CD4-positive, CD25-positive, alpha-beta regulatory T cell (primary cell): Measurements from ENCODE around the gene APH1B. TPM values are rescaled to one million over a fixed set of nuclear protein-coding genes. Genes with fewer than 3 reads are reported as not detected.

Experiments
- ATAC-seq, 2 donors: fragments of 150-1000 bp; cut with Tn5 transposase; one replicate each; pipeline ENCODE4 v1.10.0; 2021; ENCODE audit warnings: low read depth in 2 of 2, moderate number of reproducible peaks in 2 of 2, moderate library complexity in 1 of 2
- DNase-seq, 3 donors: peaks; one replicate each; pipeline versions ENCODE4 v3.0.0 to v3.0.0-alpha.2; 2012 to 2022; ENCODE audit warnings: mixed read lengths in 1 of 3
- H3K27ac ChIP-seq: one replicate; pipeline ENCODE4 v1.7.0; 2013; ENCODE audit warnings: mild to moderate bottlenecking, low read length; ENCODE audit not compliant: insufficient read depth, poor library complexity, severe bottlenecking
- H3K27me3 ChIP-seq: one replicate; pipeline ENCODE4 v1.7.0; 2013; ENCODE audit warnings: low read length; ENCODE audit not compliant: control insufficient read depth, insufficient read depth
- H3K36me3 ChIP-seq: one replicate; pipeline ENCODE4 v1.7.0; 2013; ENCODE audit warnings: mild to moderate bottlenecking, low read length, moderate library complexity; ENCODE audit not compliant: control insufficient read depth, insufficient read depth
- H3K4me1 ChIP-seq: 2 replicates; pipeline ENCODE4 v1.7.0; 2013; ENCODE audit warnings: mild to moderate bottlenecking, low read length; ENCODE audit not compliant: insufficient read depth, control insufficient read depth, poor library complexity, severe bottlenecking
- H3K4me3 ChIP-seq: one replicate; pipeline ENCODE4 v1.7.0; 2013; ENCODE audit warnings: low read depth, mild to moderate bottlenecking, low read length, moderate library complexity
- H3K9me3 ChIP-seq, 2 experiments: 1 replicate in 1 of 2; 2 replicates in 1 of 2; pipeline ENCODE4 v1.7.0; 2013; ENCODE audit warnings: low read length in 2 of 2, mild to moderate bottlenecking in 1 of 2, moderate library complexity in 1 of 2; ENCODE audit not compliant: control insufficient read depth in 2 of 2
- H3K27ac Mint-ChIP-seq, 3 donors: one replicate each; pipeline ENCODE4 v1.8.0; 2020 to 2022; ENCODE audit warnings: mild to moderate bottlenecking in 3 of 3, mixed read lengths in 3 of 3, moderate library complexity in 2 of 3
- H3K27me3 Mint-ChIP-seq: one replicate; pipeline ENCODE4 v1.8.0; 2022; ENCODE audit warnings: mild to moderate bottlenecking, mixed read lengths
- H3K36me3 Mint-ChIP-seq: one replicate; pipeline ENCODE4 v1.8.0; 2020; ENCODE audit warnings: mixed read lengths
- H3K4me1 Mint-ChIP-seq, 4 donors: one replicate each; pipeline ENCODE4 v1.8.0; 2020 to 2022; ENCODE audit warnings: mixed read lengths in 4 of 4, mild to moderate bottlenecking in 1 of 4
- H3K4me3 Mint-ChIP-seq, 4 donors: one replicate each; pipeline ENCODE4 v1.8.0; 2020 to 2022; ENCODE audit warnings: mild to moderate bottlenecking in 4 of 4, mixed read lengths in 4 of 4, moderate library complexity in 3 of 4
- H3K9me3 Mint-ChIP-seq, 7 donors: one replicate each; pipeline ENCODE4 v1.8.0; 2020 to 2022; ENCODE audit warnings: mixed read lengths in 7 of 7, mild to moderate bottlenecking in 3 of 7, moderate library complexity in 2 of 7
- polyA plus RNA-seq, 4 donors: library from polyadenylated mRNA; unstranded; fragments of 300-500 nt; fragmentation: Illumina TruSeq; gene quantifications; one replicate each; pipeline ENCODE4 v1.2.3, GENCODE V29; 2021
- total RNA-seq: library from RNA; stranded (reverse); gene quantifications from one replicate; pipeline ENCODE4 v1.2.3, GENCODE V29; 2022

The APH1B gene
- total and polyA plus RNA-seq, 5 donors from 2014 or later = 9.1 to 19.0 (median 13.7) TPM

DNA sequence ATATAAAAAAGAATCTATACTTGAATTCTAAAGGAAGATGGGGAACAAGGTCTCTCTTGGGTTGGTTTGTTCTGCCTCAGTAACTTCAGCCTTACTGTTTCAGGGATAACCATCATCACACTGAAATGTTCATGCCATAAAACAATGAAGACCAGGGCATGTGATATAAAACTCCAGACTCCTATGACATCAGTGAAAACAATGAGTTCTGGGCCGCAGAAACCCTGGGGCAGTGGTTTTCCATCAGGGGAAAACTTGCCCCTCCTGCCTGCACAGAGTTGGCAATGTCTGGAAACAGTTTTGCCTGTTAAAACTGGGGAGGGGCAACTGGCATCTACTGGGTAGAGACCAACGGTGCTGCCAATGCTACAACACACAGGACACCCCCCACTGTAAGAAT, 57.4 kb downstream of the APH1B start:
- no peak overlapping the region for H3K27ac ChIP-seq
- DNase-seq (no peak), ATAC-seq (no peak)
- H3K4me1 ChIP-seq = no peaks in the 10 kb centered on the region
- no peaks in the 10 kb centered on the region for H3K36me3 Mint-ChIP-seq
- no peaks in the 10 kb centered on the region for H3K27me3 ChIP-seq
- H3K4me3 ChIP-seq = no peak overlapping the region
- H3K27me3 Mint-ChIP-seq = peaks cover 4% of the 10 kb centered on the region
- no peaks in the 10 kb centered on the region for H3K4me1 Mint-ChIP-seq
- H3K9me3 Mint-ChIP-seq = no peaks in the 10 kb centered on the region
- H3K4me3 Mint-ChIP-seq = no peak overlapping the region
- H3K9me3 ChIP-seq = no peaks in the 10 kb centered on the region
- H3K36me3 ChIP-seq = no peaks in the 10 kb centered on the region
- H3K27ac Mint-ChIP-seq = no peak overlapping the region

DNA sequence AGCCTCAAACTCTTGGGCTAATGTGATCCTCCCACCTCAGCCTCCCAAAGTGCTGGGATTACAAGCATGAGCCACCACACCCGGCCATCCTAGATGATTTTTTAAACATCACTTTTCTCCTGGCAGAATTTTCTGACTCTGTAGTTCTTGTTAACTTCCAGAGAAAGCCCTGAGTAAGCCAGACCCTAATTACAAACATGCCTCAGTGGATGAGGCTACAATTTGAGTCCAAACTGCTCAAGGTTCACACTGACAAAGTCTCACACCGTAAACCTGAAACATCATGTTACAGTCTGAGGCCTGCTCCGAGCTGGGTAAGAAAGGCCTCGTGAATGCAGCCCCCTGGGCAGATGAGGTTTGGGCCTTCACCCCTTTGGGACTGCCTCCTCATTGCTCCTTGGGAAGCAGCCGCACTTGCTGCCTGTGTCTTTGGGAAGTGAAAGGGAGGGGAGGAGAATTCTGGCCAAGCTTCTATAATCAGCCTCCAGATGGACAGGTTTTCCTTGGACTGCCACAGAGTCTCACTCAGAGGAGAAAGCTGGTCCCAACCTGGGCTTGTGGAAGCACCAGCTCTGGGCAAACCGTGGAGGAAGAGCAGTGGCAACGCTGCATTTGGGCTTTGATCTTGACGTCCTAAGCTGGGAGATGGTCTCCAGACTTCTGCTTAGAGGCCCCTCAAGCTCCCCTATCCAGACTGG, 58.3 kb downstream of the APH1B start:
- Mint-ChIP-seq H3K27me3 (peaks cover 4% of the 10 kb centered on the region), H3K4me3 (no peak overlapping the region), H3K27ac (no peak overlapping the region), H3K4me1 (no peaks in the 10 kb centered on the region), H3K9me3 (no peaks in the 10 kb centered on the region), H3K36me3 (no peaks in the 10 kb centered on the region)
- H3K4me1 ChIP-seq = no peaks in the 10 kb centered on the region
- H3K27ac ChIP-seq = no peak overlapping the region
- H3K36me3 ChIP-seq = no peaks in the 10 kb centered on the region
- DNase-seq (no peak), ATAC-seq (no peak)
- no peak overlapping the region for H3K4me3 ChIP-seq
- H3K9me3 ChIP-seq = no peaks in the 10 kb centered on the region
- H3K27me3 ChIP-seq = no peaks in the 10 kb centered on the region

DNA sequence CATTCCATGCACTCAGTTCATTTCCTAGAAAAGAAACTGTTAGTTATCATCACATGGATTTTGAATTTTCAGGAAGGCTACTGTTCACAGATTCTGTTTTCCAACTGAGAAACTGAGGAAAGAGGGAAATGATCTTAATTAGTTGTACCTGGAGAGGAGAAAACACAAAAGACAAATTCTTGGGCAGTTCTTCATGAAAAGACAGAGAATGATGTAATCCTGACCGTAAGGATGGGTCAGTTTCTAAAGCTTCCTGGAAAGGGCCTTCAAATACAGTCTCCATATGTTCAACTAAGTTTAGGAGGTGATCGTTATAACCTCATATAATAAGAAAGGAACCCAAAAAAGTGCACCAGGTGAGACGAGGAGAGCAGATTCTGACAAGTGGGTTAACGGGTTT, 59.6 kb downstream of the APH1B start:
- no peaks in the 10 kb centered on the region for H3K9me3 Mint-ChIP-seq
- H3K27ac Mint-ChIP-seq = no peak overlapping the region
- no peak for DNase-seq

DNA sequence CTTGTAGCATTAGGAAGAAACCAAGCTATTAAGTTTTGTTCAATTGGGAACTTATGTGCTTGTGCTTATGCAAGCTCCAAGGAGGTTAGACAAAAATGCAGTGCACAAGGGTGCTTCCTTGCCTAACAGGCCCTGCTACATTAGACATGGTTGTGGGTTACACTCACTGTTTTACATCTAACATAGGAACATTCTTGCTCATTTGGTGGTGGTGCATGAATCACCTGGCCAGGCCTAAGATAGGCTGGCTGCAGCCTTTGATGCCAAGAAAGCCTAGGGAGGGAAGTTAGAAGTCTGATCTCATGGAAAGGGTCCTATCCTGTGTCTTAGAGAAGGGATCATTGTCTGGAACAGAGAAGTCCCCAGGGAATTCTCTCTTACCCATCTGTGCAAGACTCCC, 60.8 kb downstream of the APH1B start:
- Mint-ChIP-seq H3K9me3 (no peaks in the 10 kb centered on the region), H3K4me1 (peaks cover 0 to 5% (median 0%) of the 10 kb centered on the region in 4 donors), H3K36me3 (no peaks in the 10 kb centered on the region), H3K27me3 (peaks cover 13% of the 10 kb centered on the region), H3K4me3 (no peak overlapping the region), H3K27ac (no peak overlapping the region)
- Histone ChIP-seq H3K4me3 (no peak overlapping the region), H3K27me3 (no peaks in the 10 kb centered on the region), H3K27ac (no peak overlapping the region), H3K36me3 (no peaks in the 10 kb centered on the region), H3K9me3 (no peaks in the 10 kb centered on the region), H3K4me1 (no peaks in the 10 kb centered on the region)
- ATAC-seq = no peak
- no peak for DNase-seq

More for the DNA sequence above, 59.6 kb downstream of the APH1B start:
- Mint-ChIP-seq H3K27me3 (peaks cover 12% of the 10 kb centered on the region), H3K36me3 (no peaks in the 10 kb centered on the region), H3K4me1 (peaks cover 0 to under 1% (median 0%) of the 10 kb centered on the region in 4 donors), H3K4me3 (no peak overlapping the region)
- H3K9me3 ChIP-seq = no peaks in the 10 kb centered on the region
- H3K27ac ChIP-seq = no peak overlapping the region
- H3K4me3 ChIP-seq = no peak overlapping the region
- ATAC-seq = no peak
- no peaks in the 10 kb centered on the region for H3K4me1 ChIP-seq
- no peaks in the 10 kb centered on the region for H3K36me3 ChIP-seq
- no peaks in the 10 kb centered on the region for H3K27me3 ChIP-seq

DNA sequence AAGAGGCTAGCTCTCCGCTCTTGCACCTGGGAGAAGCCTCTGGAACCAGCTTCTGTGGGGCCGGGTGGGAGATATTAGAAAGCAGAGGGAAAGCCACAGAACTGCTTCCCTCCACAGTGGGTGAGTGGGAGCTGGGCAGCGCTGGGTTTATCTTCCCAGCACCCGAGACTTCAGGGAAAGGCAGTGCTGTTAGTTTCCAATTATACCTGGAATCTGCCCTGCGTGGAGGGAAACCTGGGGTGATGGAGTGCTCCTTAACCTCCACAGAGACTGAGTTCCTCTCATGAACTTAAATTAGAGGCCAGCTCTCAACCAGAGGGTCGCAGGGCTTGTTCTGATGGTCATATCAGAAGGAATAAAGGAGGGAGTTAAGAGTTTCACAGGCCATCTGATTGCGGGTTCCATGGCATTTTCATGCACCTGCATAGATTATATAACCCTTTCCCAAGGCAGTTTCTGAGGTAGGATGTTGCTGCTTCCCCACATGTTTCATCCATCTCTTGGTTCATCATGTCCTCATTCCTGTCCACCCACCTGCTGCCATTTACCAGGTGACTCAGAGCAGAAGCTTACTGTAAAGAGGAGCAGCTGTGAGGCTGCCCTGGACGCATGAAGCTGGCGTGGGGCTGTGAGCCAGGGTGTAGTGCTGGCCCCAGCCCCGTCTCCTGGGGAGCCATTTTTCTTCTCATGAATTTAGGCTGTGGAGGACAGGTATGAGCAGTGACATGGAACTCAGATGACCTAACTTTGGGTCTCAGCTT, 61.8 kb downstream of the APH1B start:
- H3K36me3 Mint-ChIP-seq = no peaks in the 10 kb centered on the region

DNA sequence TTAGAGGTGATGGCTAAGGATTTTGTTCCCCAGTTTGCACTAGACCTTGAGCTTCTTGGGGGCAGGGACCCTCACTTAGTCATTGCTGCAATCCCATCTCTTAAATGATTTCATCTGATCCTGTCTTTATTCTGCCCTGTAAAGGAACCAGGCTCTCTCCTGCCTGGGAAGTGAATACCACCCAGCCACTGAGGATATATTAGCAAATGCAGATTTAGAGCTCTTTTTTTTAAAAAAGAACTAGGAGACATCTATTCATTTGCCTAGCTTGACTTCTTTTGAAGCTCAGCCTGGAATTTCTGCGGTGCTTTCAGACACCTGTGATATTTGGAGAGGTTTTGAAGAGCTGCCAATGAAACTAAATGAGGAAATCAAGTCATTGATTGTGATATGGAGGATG, 62.4 kb downstream of the APH1B start:
- no peak overlapping the region for H3K4me3 ChIP-seq
- no peaks in the 10 kb centered on the region for H3K36me3 Mint-ChIP-seq
- no peaks in the 10 kb centered on the region for H3K9me3 ChIP-seq
- H3K4me1 Mint-ChIP-seq = peaks cover 0 to 5% (median 0%) of the 10 kb centered on the region in 4 donors
- no peaks in the 10 kb centered on the region for H3K27me3 ChIP-seq
- peak overlapping the region in 1 of 4 donors; percentile 73 for H3K4me3 Mint-ChIP-seq
- ATAC-seq = no peak
- H3K4me1 ChIP-seq = no peaks in the 10 kb centered on the region
- H3K27ac ChIP-seq = no peak overlapping the region
- H3K27me3 Mint-ChIP-seq = peaks cover 14% of the 10 kb centered on the region
- H3K9me3 Mint-ChIP-seq = no peaks in the 10 kb centered on the region
- no peaks in the 10 kb centered on the region for H3K36me3 ChIP-seq
- DNase-seq = no peak
- H3K27ac Mint-ChIP-seq = no peak overlapping the region

More for the DNA sequence above, 61.8 kb downstream of the APH1B start:
- no peaks in the 10 kb centered on the region for H3K4me1 ChIP-seq
- no peak for DNase-seq
- Mint-ChIP-seq H3K27me3 (peaks cover 16% of the 10 kb centered on the region), H3K4me3 (no peak overlapping the region), H3K4me1 (peaks cover 0 to 5% (median 0%) of the 10 kb centered on the region in 4 donors), H3K27ac (no peak overlapping the region), H3K9me3 (no peaks in the 10 kb centered on the region)
- H3K27me3 ChIP-seq = no peaks in the 10 kb centered on the region
- H3K36me3 ChIP-seq = no peaks in the 10 kb centered on the region
- ATAC-seq = no peak
- no peak overlapping the region for H3K4me3 ChIP-seq
- H3K9me3 ChIP-seq = no peaks in the 10 kb centered on the region
- no peak overlapping the region for H3K27ac ChIP-seq

DNA sequence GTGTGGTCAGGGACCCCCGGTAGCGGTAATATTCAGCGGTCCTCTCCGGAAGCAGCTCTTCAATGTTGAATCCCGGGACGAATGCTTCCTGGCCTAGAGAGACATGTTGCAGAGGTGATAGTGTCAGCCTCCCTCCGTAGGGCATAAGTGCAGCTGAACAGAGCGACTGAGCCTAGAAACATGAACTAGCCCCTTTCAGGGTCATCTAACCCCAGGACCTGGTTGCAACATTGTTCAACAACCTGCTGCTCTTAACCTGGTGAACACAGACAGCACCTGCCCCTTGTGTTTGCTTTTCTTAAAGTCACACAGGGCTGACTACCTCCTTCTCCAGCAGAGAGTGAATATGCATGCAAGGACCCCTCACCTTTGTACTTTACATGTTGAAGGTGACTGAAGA, 62.9 kb downstream of the APH1B start:
- ATAC-seq (no peak), DNase-seq (no peak)
- Histone ChIP-seq H3K27ac (no peak overlapping the region), H3K36me3 (no peaks in the 10 kb centered on the region), H3K4me1 (no peaks in the 10 kb centered on the region), H3K27me3 (no peaks in the 10 kb centered on the region), H3K4me3 (no peak overlapping the region), H3K9me3 (no peaks in the 10 kb centered on the region)
- Mint-ChIP-seq H3K27ac (no peak overlapping the region), H3K4me3 (no peak overlapping the region), H3K9me3 (no peaks in the 10 kb centered on the region), H3K27me3 (peaks cover 14% of the 10 kb centered on the region), H3K36me3 (no peaks in the 10 kb centered on the region), H3K4me1 (peaks cover 0 to 5% (median 0%) of the 10 kb centered on the region in 4 donors)

DNA sequence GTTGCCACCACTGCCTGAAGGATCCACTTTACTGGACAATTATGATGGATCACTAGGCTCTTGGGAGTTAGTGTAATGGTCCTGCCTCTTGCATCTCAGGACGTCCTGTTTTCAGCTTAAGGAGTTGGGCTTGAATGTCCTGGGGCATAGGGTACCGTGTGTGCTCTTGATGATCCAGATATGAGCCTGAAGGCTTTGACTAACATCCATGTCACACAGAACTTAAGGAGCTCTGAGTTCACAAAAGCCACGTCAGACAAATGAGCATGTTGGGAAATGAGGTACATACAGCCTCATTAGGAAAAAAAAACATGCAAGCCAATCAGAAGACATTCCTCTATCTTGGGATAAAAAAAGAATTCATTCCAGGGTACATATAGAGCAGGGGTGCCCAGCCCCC, 63.5 kb downstream of the APH1B start:
- H3K4me3 Mint-ChIP-seq = no peak overlapping the region
- ATAC-seq (no peak), DNase-seq (no peak)
- H3K27me3 Mint-ChIP-seq = peaks cover 14% of the 10 kb centered on the region
- H3K27ac Mint-ChIP-seq = no peak overlapping the region
- Histone ChIP-seq H3K36me3 (no peaks in the 10 kb centered on the region), H3K4me1 (no peaks in the 10 kb centered on the region), H3K4me3 (no peak overlapping the region), H3K27me3 (no peaks in the 10 kb centered on the region), H3K27ac (no peak overlapping the region), H3K9me3 (no peaks in the 10 kb centered on the region)
- no peaks in the 10 kb centered on the region for H3K9me3 Mint-ChIP-seq
- H3K36me3 Mint-ChIP-seq = no peaks in the 10 kb centered on the region
- H3K4me1 Mint-ChIP-seq = peaks cover 0 to 5% (median 0%) of the 10 kb centered on the region in 4 donors
